Motor neuron (in vitro differentiated cells): ENCODE measurements around the gene GPLD1. TPM values are rescaled to one million over a fixed set of nuclear protein-coding genes. Genes with fewer than 3 reads are reported as not detected.
"Not testable (repeated sequence)": the region's sequence is repeated elsewhere in the genome, so short reads cannot be mapped to it uniquely, and the experiment has no call there.

ENCODE experiments used
- ATAC-seq, 8 experiments: fragments of 200-7000 bp; cut with Tn5 transposase; replicated peaks in 6 of 8; 2 replicates each; pipeline ENCODE4 v1.8.0; 2021; ENCODE audit warnings: mild to moderate bottlenecking in 8 of 8, moderate library complexity in 8 of 8
- H3K27ac ChIP-seq, 2 donors: fragments of 250-450 bp; sonication (Bioruptor Pico); 2 replicates each; pipeline ENCODE4 v1.9.0; 2021; ENCODE audit warnings: antibody characterized with exemption in 2 of 2, mild to moderate bottlenecking in 2 of 2, moderate library complexity in 1 of 2
- H3K4me1 ChIP-seq, 2 donors: fragments of 250-450 bp; sonication (Bioruptor Pico); replicated peaks in 1 of 2; 2 replicates each; pipeline ENCODE4 v1.6.1; 2021; ENCODE audit warnings: antibody characterized with exemption in 2 of 2, mild to moderate bottlenecking in 2 of 2, moderate library complexity in 1 of 2
- H3K4me3 ChIP-seq, 5 donors: fragments of 250-450 bp; sonication (Bioruptor Pico); 2 replicates each; pipeline ENCODE4 v1.9.0; 2021; ENCODE audit warnings: antibody characterized with exemption in 5 of 5, mild to moderate bottlenecking in 5 of 5, moderate library complexity in 4 of 5
- WGBS, 10 experiments: fragments of 450-650 bp; shearing (Covaris generic); methylation state at CpG; one replicate each; pipeline ENCODE4 v1.0.0; 2022; 5-methylcytosine and 5-hydroxymethylcytosine counted together
- in situ Hi-C, 9 experiments: fragments of 400-800 bp; cut with MboI; loops; one replicate each; pipeline ENCODE4 v1.15.0; 2021; ENCODE audit warnings: low sequenced_read_pairs in 9 of 9, low pct_unique_long_range_greater_than_20kb in 2 of 9; ENCODE audit not compliant: unreplicated experiment in 9 of 9
- total RNA-seq, 8 experiments: library from RNA; unstranded; fragments of 300-600 nt; gene quantifications; 2 replicates each; pipeline versions ENCODE4 v1.2.3 to v1.2.4, GENCODE V29; 2022

Gene GPLD1
- total RNA-seq, 8 experiments from 2014 or later = 1.0 to 7.3 (median 4.9) TPM; not detected in 1

DNA sequence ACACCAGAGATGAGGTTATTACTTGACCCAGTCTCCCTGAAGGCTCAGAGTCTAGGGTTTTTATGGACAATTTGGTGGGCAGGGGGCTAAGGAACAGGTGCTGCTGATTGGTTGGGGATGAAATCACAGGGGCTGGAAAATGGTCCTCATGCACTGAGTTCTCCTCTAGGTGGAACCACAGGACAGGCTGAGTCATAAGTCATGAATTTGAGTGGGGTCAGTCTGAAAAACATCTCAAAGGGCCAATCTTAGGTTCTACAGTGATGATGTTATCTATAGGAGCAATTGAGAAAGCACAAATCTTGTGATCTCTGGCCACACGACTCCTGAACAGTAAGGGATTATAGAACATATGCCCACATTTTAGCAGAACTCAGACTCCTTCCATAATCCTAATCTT, 92.6 kb downstream of the GPLD1 start:
- 17 to 83% (median 63%) methylated on average over 1 of the region's 1 CpG; no CpG with 5 or more reads in 4 of the 10 experiments for WGBS, 10 experiments
- Histone ChIP-seq H3K4me3 (no peak overlapping the region), H3K27ac (no peak overlapping the region), H3K4me1 (peaks cover 7 to 8% of the 10 kb centered on the region in 2 donors)
- no peak for ATAC-seq
- in situ Hi-C loops = loop anchor here in 2 of 9 experiments (25.0 kb wide), 2 partner anchors 110 to 335 kb away; no protein-coding TSS in a partner anchor

GRCh38 chr6:24394780-24395437, 94.5 kb downstream of the GPLD1 start:
- WGBS, 10 experiments = 0 to 100% (median 63%) methylated on average over 1 to 4 of the region's 4 CpGs
- H3K27ac ChIP-seq = no peak overlapping the region
- H3K4me1 ChIP-seq = no peaks in the 10 kb centered on the region
- H3K4me3 ChIP-seq = no peak overlapping the region
- peak in 2 of 8 experiments; percentile 99 for ATAC-seq
- in situ Hi-C loops = loop anchor here in 2 of 9 experiments (25.0 kb wide), 2 partner anchors 108 to 333 kb away; no protein-coding TSS in a partner anchor

- 37 to 100% (median 86%) methylated on average over 1 to 2 of the region's 2 CpGs; no CpG with 5 or more reads in 2 of the 10 experiments for WGBS, 10 experiments
- in situ Hi-C loops = loop anchor here in 2 of 9 experiments (25.0 kb wide), 2 partner anchors 107 to 332 kb away; no protein-coding TSS in a partner anchor
- no peak overlapping the region for H3K27ac ChIP-seq
- H3K4me3 ChIP-seq = no peak overlapping the region
- ATAC-seq = no peak
- H3K4me1 ChIP-seq = no peaks in the 10 kb centered on the region
These were observed 95.2 kb downstream of the GPLD1 start for GRCh38 chr6:24394061-24394779.

- no peak for ATAC-seq
- WGBS, 10 experiments = 17 to 92% (median 80%) methylated on average over 1 to 2 of the region's 2 CpGs; no CpG with 5 or more reads in 1 of the 10 experiments
- Histone ChIP-seq H3K4me1 (no peaks in the 10 kb centered on the region), H3K27ac (no peak overlapping the region), H3K4me3 (no peak overlapping the region)
- in situ Hi-C loops = loop anchor here in 2 of 9 experiments (25.0 kb wide), 2 partner anchors 105 to 330 kb away; no protein-coding TSS in a partner anchor
These were observed 97.5 kb downstream of the GPLD1 start for GRCh38 chr6:24391756-24392405.

GRCh38 chr6:24391208-24391607, 98.2 kb downstream of the GPLD1 start:
- Histone ChIP-seq H3K4me1 (no peaks in the 10 kb centered on the region), H3K4me3 (no peak overlapping the region), H3K27ac (no peak overlapping the region)
- no peak for ATAC-seq
- WGBS, 10 experiments = 0 to 100% (median 58%) methylated on average over 1 to 2 of the region's 2 CpGs
- in situ Hi-C loops = loop anchor here in 2 of 9 experiments (25.0 kb wide), 2 partner anchors 104 to 329 kb away; no protein-coding TSS in a partner anchor

DNA sequence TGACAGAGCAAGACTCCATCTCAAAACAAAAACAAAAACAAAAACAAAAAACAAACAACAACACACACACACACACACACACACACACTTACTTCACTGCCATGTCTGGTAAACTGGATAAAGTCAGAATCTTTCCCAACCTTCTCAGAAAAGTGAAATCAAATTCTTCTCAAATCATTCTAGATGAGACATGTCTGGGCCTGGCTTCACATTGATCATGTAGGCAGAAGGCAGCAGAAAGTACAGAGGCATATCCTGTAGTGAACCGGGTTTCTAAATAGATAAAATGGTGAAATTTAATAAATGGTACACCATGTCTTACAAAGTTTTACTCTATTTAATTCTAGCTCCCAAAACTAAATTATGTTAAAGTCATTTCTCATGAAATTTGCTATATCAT, 101.6 kb downstream of the GPLD1 start:
- Histone ChIP-seq H3K4me3 (no peak overlapping the region), H3K4me1 (no peaks in the 10 kb centered on the region), H3K27ac (no peak overlapping the region)
- WGBS, 10 experiments = 40 to 100% (median 100%) methylated on average over 1 of the region's 1 CpG; no CpG with 5 or more reads in 4 of the 10 experiments
- in situ Hi-C loops = loop anchor here in 3 of 9 experiments (10.0 to 25.0 kb wide), 3 partner anchors 101 to 326 kb away; no protein-coding TSS in a partner anchor
- peak in 1 of 8 experiments; percentile 14 for ATAC-seq

DNA sequence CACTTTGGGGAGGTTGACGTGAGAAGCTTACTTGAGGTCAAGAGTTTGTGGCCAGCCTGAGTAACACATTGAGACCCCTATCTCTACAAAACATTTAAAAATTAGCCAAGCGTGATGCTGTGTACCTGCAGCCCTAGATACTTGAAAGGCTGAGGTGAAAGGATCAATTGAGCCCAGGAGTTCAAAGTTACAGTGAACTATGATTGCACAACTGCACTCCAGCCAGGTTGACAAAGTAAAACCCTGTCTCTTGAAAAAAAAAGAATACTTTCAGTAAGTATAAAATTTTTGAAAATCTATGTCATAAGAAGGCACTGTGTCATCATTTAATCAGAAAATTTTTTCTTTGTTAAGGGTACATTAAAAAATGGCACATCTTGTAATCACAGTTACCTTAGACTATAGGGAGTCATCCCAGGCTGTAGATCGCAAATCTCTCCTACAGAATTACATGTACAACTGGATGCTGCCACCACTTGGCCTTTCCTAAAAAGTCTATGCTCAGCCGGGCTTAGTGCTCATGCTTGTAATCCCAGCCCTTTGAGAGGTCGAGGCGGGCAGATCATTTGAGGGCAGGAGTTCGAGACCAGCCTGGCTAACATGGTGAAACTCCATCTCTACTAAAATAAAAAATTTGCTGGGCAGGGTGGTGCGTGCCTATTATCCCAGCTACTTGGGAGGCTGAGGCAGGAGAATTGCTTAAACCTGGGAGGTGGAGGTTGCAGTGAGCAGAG, 103.7 kb downstream of the GPLD1 start:
- no peaks in the 10 kb centered on the region for H3K4me1 ChIP-seq
- ATAC-seq = no peak
- WGBS, 10 experiments = 48 to 93% (median 80%) methylated on average over 2 to 7 of the region's 8 CpGs
- no peak overlapping the region for H3K4me3 ChIP-seq
- H3K27ac ChIP-seq = no peak overlapping the region
- in situ Hi-C loops = loop anchor here in 3 of 9 experiments (10.0 to 25.0 kb wide), 3 partner anchors 98 to 323 kb away; no protein-coding TSS in a partner anchor

GRCh38 chr6:24384369-24385130, 104.8 kb downstream of the GPLD1 start:
- in situ Hi-C loops = loop anchor here in 3 of 9 experiments (10.0 to 25.0 kb wide), 3 partner anchors 97 to 322 kb away; no protein-coding TSS in a partner anchor
- 0 to 100% (median 98%) methylated on average over 1 to 4 of the region's 5 CpGs; no CpG with 5 or more reads in 2 of the 10 experiments for WGBS, 10 experiments
- not testable (repeated sequence) for H3K4me1 ChIP-seq, H3K27ac ChIP-seq, ATAC-seq, H3K4me3 ChIP-seq

GRCh38 chr6:24382891-24383494, 106.4 kb downstream of the GPLD1 start:
- H3K4me3 ChIP-seq, ATAC-seq, H3K4me1 ChIP-seq, H3K27ac ChIP-seq: not testable (repeated sequence)
- in situ Hi-C loops = loop anchor here in 3 of 9 experiments (10.0 to 25.0 kb wide), 3 partner anchors 96 to 321 kb away; no protein-coding TSS in a partner anchor
- 41 to 100% (median 83%) methylated on average over 1 to 8 of the region's 9 CpGs for WGBS, 10 experiments

- 56 to 100% (median 94%) methylated on average over 1 of the region's 1 CpG; no CpG with 5 or more reads in 2 of the 10 experiments for WGBS, 10 experiments
- in situ Hi-C loops = loop anchor here in 3 of 9 experiments (10.0 to 25.0 kb wide), 3 partner anchors 95 to 320 kb away; no protein-coding TSS in a partner anchor
- ATAC-seq = no peak
These were observed 107.2 kb downstream of the GPLD1 start for GRCh38 chr6:24382220-24382540.

GRCh38 chr6:24381476-24382219, 107.7 kb downstream of the GPLD1 start:
- Histone ChIP-seq H3K4me1 (no peaks in the 10 kb centered on the region), H3K27ac (no peak overlapping the region), H3K4me3 (no peak overlapping the region)
- in situ Hi-C loops = loop anchor here in 3 of 9 experiments (10.0 to 25.0 kb wide), 3 partner anchors 94 to 319 kb away; no protein-coding TSS in a partner anchor
- ATAC-seq = no peak
- 50 to 100% (median 67%) methylated on average over 2 to 4 of the region's 4 CpGs; no CpG with 5 or more reads in 4 of the 10 experiments for WGBS, 10 experiments

More at GRCh38 chr6:24382220-24382540, 107.2 kb downstream of the GPLD1 start:
- no peak overlapping the region for H3K4me3 ChIP-seq
- H3K4me1 ChIP-seq = no peaks in the 10 kb centered on the region
- no peak overlapping the region for H3K27ac ChIP-seq
